GM18867 (cell line): ENCODE data around the gene STAC3.

Experiments used
- ATAC-seq: cut with Tn5 transposase; IDR thresholded peaks from one replicate; pipeline ENCODE4 v1.9.1; 2021; ENCODE audit warnings: mild to moderate bottlenecking, moderate library complexity; ENCODE audit not compliant: unreplicated experiment

STAC3 gene

GRCh38 chr12:57255916-57256315, 4.9 kb upstream of the STAC3 start:
- no peak for ATAC-seq

GRCh38 chr12:57254506-57255280, 3.7 kb upstream of the STAC3 start:
- no peak for ATAC-seq

- no peak for ATAC-seq
Measured at GRCh38 chr12:57250541-57250940, 446 bp downstream of the STAC3 start.

GRCh38 chr12:57248934-57249742, 1.8 kb downstream of the STAC3 start:
- no peak for ATAC-seq

- no peak for ATAC-seq
Measured at GRCh38 chr12:57247041-57247440, 3.9 kb downstream of the STAC3 start.

- ATAC-seq: no peak
Measured at GRCh38 chr12:57244312-57244696, 6.7 kb downstream of the STAC3 start.

GRCh38 chr12:57243521-57244311, 7.3 kb downstream of the STAC3 start:
- no peak for ATAC-seq

- peak; percentile 40 for ATAC-seq
Measured at GRCh38 chr12:57242691-57243454, 8.1 kb downstream of the STAC3 start.

GRCh38 chr12:57242329-57242690, 8.7 kb downstream of the STAC3 start:
- ATAC-seq: no peak

- no peak for ATAC-seq
Measured at GRCh38 chr12:57241402-57242310, 9.3 kb downstream of the STAC3 start.

- ATAC-seq: no peak
Measured at GRCh38 chr12:57240926-57241401, 10.0 kb downstream of the STAC3 start.

- ATAC-seq: peak; percentile 31
Measured at GRCh38 chr12:57240066-57240921, 10.7 kb downstream of the STAC3 start.

- ATAC-seq: no peak
Measured at GRCh38 chr12:57239587-57240065, 11.4 kb downstream of the STAC3 start.

GRCh38 chr12:57238854-57239554, 12.0 kb downstream of the STAC3 start:
- peak; percentile 47 for ATAC-seq

GRCh38 chr12:57237932-57238853, 12.8 kb downstream of the STAC3 start:
- ATAC-seq: no peak

GRCh38 chr12:57237596-57237931, 13.4 kb downstream of the STAC3 start:
- ATAC-seq: no peak
